NCI-H187 (cell line): ENCODE data around the gene TMEM33.

Source experiments
- DNase-seq, 2 experiments: peaks; one replicate each; lab custom pipeline; 2025; lab: John Stamatoyannopoulos, UW

TMEM33 gene

DNA sequence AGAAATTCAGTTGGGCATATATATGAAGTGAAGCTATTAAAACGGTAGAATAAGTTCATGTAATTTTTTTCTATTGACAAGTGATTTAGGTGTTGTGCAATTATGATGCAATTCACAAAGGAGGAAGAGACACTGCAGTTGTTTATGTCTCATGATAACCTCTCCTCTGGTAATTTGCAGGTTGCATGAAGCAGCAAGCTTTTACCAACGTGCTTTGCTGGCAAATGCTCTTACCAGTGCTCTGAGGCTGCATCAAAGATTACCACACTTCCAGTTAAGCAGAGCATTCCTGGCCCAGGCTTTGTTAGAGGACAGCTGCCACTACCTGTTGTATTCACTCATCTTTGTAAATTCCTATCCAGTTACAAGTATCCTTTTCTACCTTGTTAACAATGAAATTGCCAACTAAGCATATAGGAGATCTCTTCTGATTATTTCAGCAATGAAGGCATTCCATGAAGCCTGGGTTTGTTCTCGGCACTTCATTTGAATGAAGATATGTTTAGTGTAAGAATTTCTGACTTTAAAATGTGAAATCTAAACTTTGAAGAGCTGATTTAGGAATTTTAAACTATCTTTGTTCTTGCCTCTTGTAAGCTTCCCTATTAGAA is 3.9 kb downstream of the TMEM33 start:
- no peak for DNase-seq

GRCh38 chr4:41940834-41941233 is 5.6 kb downstream of the TMEM33 start:
- no peak for DNase-seq

DNA sequence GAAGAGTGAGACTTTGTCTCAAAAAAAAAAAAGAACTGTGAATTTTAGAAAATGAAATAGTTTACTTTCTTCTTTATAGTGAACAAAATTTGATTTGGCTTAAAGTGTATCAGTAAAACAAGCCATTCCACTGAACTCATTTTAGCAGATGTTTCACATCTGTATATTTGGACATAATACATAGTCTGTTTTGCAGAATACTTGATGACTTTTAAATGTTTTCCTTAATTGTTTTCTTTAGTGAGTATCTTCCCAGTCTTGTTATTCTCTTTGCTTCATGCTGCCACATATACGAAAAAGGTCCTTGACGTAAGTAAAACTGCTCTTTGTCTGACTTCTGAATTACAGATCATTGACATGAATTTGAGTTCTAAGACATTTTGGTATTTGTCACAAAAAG is 8.3 kb downstream of the TMEM33 start:
- no peak for DNase-seq

DNA sequence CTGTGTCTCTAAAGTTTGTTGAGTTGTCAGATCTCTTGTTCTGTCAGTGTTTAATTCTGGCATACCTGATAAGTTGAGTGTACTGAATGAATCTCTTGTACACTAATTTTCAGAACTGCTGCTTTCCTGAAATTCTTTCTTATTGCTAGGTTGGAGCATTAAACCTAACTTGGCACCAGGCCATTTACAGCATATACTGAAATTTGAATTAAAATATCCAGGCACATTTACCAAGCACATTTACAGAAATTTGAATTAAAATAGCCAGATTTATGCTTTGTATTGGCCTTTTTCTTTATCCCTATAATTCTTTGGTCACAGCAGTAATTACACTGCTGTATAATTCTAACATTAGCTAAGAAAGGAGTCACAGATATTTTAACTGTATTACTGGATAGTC is 8.9 kb downstream of the TMEM33 start:
- no peak for DNase-seq

- no peak for DNase-seq
Observed at GRCh38 chr4:41949531-41949930, 14.3 kb downstream of the TMEM33 start.

GRCh38 chr4:41957634-41958033 is 22.4 kb downstream of the TMEM33 start:
- DNase-seq = no peak

- DNase-seq = no peak
Observed at GRCh38 chr4:41963105-41963504, 27.9 kb downstream of the TMEM33 start.

GRCh38 chr4:41964401-41964800 is 29.2 kb downstream of the TMEM33 start:
- DNase-seq = no peak

GRCh38 chr4:41967392-41967791 is 32.2 kb downstream of the TMEM33 start:
- DNase-seq = no peak

DNA sequence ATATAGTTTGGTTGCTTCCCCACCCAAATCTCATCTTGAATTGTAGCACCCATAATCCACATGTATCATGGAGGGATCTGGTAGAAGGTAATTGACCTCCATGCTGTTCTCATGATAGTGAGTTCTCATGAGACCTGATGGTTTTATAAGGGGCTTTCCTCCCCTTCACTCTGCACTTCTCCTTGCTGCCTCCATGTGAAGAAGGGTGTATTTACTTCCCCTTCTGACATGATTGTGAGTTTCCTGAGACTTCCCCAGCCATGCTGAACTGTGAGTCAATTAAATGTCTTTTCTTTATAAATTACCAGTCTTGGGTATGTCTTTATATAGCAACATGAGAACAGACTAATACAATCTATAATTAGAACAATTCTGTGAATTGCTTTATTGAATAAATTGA is 34.4 kb downstream of the TMEM33 start:
- no peak for DNase-seq

- DNase-seq = no peak
Observed at GRCh38 chr4:41975341-41975740, 40.1 kb downstream of the TMEM33 start.

DNA sequence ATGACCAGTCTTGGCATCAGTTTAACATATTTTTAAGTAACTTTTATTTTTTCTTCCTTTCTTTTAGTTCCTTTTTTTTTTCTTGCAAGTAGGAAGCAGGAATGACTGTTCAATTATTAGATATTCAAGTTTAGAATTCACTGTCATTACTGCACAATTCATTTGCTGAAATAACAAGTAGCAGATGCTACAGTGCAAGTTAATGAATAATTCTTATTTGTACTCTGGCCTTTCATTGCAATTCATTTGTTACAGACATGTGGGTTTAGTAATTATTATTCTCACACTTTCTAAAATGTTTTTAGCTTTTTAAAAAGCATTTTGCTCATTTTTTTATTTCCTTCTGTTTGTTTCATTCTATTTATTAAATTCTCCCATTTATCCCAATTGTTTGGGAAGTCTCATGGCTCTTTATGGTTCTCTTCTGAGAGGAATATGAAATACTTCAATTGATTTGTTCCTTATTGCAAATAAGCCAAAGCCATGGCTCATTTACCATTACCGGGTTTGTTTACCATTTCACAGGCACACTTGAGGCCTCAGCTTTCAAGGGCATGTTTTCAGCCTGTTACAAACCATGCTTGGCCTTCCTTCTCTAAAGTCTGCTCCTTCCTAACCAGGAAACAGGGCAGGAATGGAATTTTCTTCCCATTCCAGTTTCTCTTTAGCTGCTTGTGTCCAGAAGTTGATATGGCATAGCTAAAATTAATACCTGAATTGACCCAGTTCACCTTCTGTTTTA is 41.7 kb downstream of the TMEM33 start:
- DNase-seq = peak in 1 of 2 experiments; percentile 28

- DNase-seq = no peak
Observed at GRCh38 chr4:41977709-41978108, 42.5 kb downstream of the TMEM33 start.

DNA sequence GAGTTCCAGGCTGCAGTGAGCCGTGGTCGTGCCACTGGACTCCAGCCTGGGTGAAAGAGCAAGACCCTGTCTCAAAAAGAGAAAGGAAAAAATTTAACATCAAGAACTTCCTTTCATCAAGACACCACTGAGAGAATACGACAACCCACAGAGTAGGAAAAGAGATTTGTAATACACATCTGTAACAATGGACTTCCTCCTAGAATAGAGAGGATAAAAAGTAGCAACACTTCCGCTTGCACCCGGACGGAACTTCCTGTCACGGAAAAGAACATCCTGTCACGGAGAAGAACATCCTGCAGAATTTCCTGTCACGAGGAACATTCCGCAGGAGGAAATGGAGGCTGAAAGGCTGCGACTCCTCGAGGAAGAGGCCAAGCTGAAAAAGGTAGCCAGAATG is 46.2 kb downstream of the TMEM33 start, which contains the start of gene DCAF4L1:
DCAF4L1 (plus strand) TSS at position 301 of the 400 bp plus-strand sequence; CDS start at position 338, 37 bp downstream.
- DNase-seq = no peak

GRCh38 chr4:41982716-41983115 is 47.5 kb downstream of the TMEM33 start:
- no peak for DNase-seq

DNA sequence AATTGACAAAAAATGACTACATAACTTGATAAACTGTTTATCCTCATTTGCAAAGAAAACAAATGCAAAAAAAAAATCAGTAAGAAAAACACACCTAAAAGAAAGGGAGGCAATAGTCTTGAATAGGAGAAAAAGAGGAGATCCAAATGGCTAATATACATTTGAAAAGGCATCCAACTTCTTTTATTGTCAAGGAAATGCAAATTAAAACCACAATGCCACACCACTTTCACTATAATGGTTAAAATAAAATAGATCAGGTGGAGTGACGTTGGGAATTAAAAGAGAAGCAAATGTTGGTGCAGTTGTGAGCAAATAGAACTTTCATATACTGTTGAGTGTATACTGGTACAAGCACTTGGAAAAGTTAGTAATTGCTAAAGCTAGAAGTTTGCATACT is 49.9 kb downstream of the TMEM33 start:
- DNase-seq = no peak

- DNase-seq = no peak
Observed at GRCh38 chr4:41989994-41990364, 54.8 kb downstream of the TMEM33 start.

- DNase-seq = peak; percentile 59 to 89
Observed at GRCh38 chr4:41990365-41991111, 55.3 kb downstream of the TMEM33 start, which contains the start of gene SLC30A9. TSS of gene SLC30A9 (plus strand) at chr4:41990530. CDS start at chr4:41990652, 122 bp downstream.

DNA sequence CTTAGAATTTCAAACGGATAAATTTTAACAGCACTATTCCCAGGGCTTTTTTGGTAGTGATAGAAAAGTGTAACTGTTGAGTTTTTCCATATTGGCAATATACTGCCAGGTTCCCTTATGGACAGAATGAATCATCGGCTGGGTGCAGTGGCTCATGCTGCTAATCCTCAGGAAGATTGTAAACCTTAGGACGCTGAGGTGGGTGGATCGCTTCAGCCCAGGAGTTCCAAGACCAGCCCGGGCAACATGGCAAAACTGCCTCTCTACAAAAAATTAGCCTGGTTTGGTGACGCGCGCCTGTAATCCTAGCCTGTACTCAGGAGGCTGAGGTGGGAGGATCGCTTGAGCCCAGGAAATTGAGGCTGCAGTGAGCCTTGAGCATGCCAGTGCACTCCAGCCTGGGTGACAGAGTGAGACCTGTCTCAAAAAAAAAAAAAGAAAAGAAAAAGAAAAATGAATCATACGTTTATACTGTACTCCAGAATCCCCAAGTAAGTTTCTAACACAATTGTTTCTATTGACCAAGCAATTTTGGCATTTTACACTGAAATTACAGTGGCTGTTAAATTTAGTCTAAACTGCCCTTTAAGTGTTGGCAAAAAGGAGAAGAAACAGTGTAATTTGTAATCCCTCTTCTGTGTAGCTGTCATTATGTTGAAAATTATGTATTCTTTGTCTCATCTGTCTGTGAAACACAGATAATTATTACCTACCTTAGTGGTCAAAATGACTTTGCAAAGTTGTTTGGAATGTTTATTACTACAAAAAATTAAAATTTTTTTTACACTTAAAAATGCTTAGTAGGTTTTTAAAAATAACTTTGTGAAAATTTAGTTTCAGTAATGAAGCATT is 56.9 kb downstream of the TMEM33 start:
- no peak for DNase-seq

- no peak for DNase-seq
Observed at GRCh38 chr4:41992967-41993857, 58.0 kb downstream of the TMEM33 start.

DNA sequence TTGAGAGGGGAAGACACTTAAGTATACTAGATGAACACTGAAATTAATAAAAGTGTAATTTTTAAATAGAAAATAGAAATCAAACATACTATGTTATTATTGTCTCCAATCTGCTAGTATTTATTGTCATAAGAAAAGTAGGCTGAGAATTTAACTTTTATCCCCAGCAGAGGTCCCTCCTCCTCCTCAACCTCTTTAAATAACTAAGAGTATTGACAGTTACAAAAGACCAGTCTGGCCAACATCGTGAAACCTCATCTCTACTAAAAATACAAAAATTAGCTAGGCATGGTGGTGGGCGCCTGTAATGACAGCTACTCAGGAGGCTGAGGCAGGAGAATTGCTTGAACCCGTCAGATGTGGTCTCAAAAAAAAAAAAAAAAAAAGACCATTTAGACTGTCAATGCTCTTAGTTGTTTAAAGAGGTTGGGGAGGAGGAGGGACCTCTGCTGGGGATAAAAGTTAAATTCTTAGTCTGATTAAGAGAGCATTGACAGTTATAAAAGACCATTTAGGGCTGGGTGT is 59.3 kb downstream of the TMEM33 start:
- no peak for DNase-seq
